Activated T-cell treated with anti-CD3 and anti-CD28 coated beads for 24 hours (primary cell): ENCODE measurements around the gene TTC34.

Experiments
- DNase-seq: peaks from one replicate; pipeline ENCODE4 v3.0.0-alpha.2; 2020; ENCODE audit warnings: low read depth

The TTC34 gene

GRCh38 chr1:2623571-2624337, 177.7 kb downstream of the TTC34 start:
- no peak for DNase-seq

- DNase-seq, result no peak
Measured at GRCh38 chr1:2617971-2618470, 183.5 kb downstream of the TTC34 start.

- no peak for DNase-seq
Measured at GRCh38 chr1:2614145-2614544, 187.3 kb downstream of the TTC34 start.

GRCh38 chr1:2612591-2613365, 188.7 kb downstream of the TTC34 start:
- no peak for DNase-seq

- no peak for DNase-seq
Measured at GRCh38 chr1:2611621-2612437, 189.7 kb downstream of the TTC34 start.

GRCh38 chr1:2611031-2611501, 190.4 kb downstream of the TTC34 start:
- no peak for DNase-seq

GRCh38 chr1:2610036-2610959, 191.2 kb downstream of the TTC34 start:
- DNase-seq, result no peak

- DNase-seq, result no peak
Measured at GRCh38 chr1:2609319-2610035, 192.0 kb downstream of the TTC34 start.

GRCh38 chr1:2607641-2608091, 193.8 kb downstream of the TTC34 start:
- DNase-seq, result no peak

- DNase-seq, result no peak
Measured at GRCh38 chr1:2606881-2607621, 194.4 kb downstream of the TTC34 start.

- DNase-seq, result no peak
Measured at GRCh38 chr1:2606396-2606880, 195.1 kb downstream of the TTC34 start.

GRCh38 chr1:2605509-2606395, 195.7 kb downstream of the TTC34 start:
- DNase-seq, result no peak

- no peak for DNase-seq
Measured at GRCh38 chr1:2604844-2605508, 196.5 kb downstream of the TTC34 start.

- no peak for DNase-seq
Measured at GRCh38 chr1:2604156-2604843, 197.2 kb downstream of the TTC34 start.

- DNase-seq, result no peak
Measured at GRCh38 chr1:2603521-2604155, 197.9 kb downstream of the TTC34 start.

GRCh38 chr1:2602866-2603520, 198.5 kb downstream of the TTC34 start:
- DNase-seq, result no peak
